ENCODE results near the gene JAG1.

Gene JAG1

DNA sequence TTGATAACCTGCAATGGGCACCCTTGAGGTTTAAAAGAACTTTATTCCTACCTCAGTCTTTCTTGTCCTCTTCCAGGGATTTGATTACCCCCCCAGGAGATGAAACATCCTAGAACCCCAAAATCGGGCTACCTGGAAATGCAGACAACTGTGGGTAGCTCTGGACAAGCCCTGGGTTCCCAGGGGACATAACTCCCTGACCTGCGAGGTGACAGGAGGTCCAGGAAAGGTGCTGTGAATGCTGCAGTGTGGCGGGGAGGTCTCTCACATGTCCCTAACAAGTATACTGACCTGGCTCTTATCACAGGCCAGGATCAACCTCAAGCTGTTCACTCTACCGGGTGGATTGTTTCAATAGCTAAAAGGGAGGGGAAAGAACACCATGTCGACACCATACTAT is 11.6 kb downstream of the JAG1 start:
- Histone ChIP-seq H3K9me3 (ENCODE audit: control insufficient read depth, low read length) (no peaks in the 10 kb centered on the region), H3K4me1 (ENCODE audit: control insufficient read depth, insufficient read depth, low read length) (peaks cover 55% of the 10 kb centered on the region), H3K4me3 (ENCODE audit: insufficient read depth, low read depth, low read length) (no peak overlapping the region), H3K27me3 (ENCODE audit: control insufficient read depth, insufficient read depth, low read length, poor library complexity, severe bottlenecking) (no peaks in the 10 kb centered on the region), H3K36me3 (ENCODE audit: control insufficient read depth, insufficient read depth, low read length) (peaks cover 67% of the 10 kb centered on the region), H3K27ac (ENCODE audit: insufficient read depth, low read depth, low read length, poor library complexity, severe bottlenecking) (no peak overlapping the region)
- 84 to 87% methylated on average over 4 to 5 of the region's 5 CpGs for WGBS, 2 experiments

DNA sequence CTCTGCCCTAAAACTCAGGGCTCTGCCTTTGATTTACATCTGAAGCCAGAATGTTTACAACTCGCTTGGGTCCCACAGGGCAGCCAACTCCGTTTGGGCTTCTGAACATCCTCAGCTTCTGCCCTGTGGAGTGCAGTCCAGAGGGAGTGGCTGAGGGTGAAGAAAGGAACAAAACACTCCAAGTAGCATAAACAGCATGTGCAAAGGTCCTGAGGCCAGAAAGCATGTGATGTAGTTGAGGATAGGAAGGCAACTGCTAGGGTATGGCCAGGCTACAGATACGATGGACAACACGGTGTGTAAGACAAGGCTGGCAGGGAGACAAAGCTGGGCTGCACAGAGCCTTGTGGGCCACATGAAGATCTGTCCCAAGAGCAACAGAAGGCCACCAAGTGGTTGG is 12.5 kb downstream of the JAG1 start:
- H3K4me1 ChIP-seq (ENCODE audit: control insufficient read depth, insufficient read depth, low read length) = peaks cover 54% of the 10 kb centered on the region
- peaks cover 68% of the 10 kb centered on the region for H3K36me3 ChIP-seq (ENCODE audit: control insufficient read depth, insufficient read depth, low read length)
- no peaks in the 10 kb centered on the region for H3K27me3 ChIP-seq (ENCODE audit: control insufficient read depth, insufficient read depth, low read length, poor library complexity, severe bottlenecking)
- H3K27ac ChIP-seq (ENCODE audit: insufficient read depth, low read depth, low read length, poor library complexity, severe bottlenecking) = no peak overlapping the region
- H3K4me3 ChIP-seq (ENCODE audit: insufficient read depth, low read depth, low read length) = no peak overlapping the region
- no peaks in the 10 kb centered on the region for H3K9me3 ChIP-seq (ENCODE audit: control insufficient read depth, low read length)
- 86 to 90% methylated on average over 4 of the region's 4 CpGs for WGBS, 2 experiments

DNA sequence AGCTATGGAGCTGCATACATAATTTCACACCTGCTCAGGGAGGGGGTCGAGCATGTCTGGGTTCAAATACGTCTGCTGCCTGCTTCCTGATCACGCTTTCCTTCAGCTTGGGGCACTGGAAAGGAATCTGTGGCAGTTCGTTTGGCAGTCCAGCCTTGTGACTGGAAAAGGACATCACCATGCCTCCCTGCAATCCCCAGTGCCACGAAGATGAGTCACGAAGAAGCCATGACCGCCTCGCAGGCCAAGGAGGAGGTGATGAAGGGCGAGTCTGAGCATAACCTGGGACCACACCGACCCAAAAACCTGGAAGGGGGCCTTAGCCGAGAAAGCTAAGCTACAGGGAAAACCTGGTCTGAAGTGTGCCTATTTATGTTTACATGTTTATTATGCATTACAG is 13.1 kb downstream of the JAG1 start:
- no peak overlapping the region for H3K27ac ChIP-seq (ENCODE audit: insufficient read depth, low read depth, low read length, poor library complexity, severe bottlenecking)
- peaks cover 54% of the 10 kb centered on the region for H3K4me1 ChIP-seq (ENCODE audit: control insufficient read depth, insufficient read depth, low read length)
- WGBS, 2 experiments = 92 to 93% methylated on average over 10 to 11 of the region's 11 CpGs
- H3K36me3 ChIP-seq (ENCODE audit: control insufficient read depth, insufficient read depth, low read length) = peaks cover 68% of the 10 kb centered on the region
- H3K4me3 ChIP-seq (ENCODE audit: insufficient read depth, low read depth, low read length) = no peak overlapping the region
- H3K27me3 ChIP-seq (ENCODE audit: control insufficient read depth, insufficient read depth, low read length, poor library complexity, severe bottlenecking) = no peaks in the 10 kb centered on the region
- no peaks in the 10 kb centered on the region for H3K9me3 ChIP-seq (ENCODE audit: control insufficient read depth, low read length)

DNA sequence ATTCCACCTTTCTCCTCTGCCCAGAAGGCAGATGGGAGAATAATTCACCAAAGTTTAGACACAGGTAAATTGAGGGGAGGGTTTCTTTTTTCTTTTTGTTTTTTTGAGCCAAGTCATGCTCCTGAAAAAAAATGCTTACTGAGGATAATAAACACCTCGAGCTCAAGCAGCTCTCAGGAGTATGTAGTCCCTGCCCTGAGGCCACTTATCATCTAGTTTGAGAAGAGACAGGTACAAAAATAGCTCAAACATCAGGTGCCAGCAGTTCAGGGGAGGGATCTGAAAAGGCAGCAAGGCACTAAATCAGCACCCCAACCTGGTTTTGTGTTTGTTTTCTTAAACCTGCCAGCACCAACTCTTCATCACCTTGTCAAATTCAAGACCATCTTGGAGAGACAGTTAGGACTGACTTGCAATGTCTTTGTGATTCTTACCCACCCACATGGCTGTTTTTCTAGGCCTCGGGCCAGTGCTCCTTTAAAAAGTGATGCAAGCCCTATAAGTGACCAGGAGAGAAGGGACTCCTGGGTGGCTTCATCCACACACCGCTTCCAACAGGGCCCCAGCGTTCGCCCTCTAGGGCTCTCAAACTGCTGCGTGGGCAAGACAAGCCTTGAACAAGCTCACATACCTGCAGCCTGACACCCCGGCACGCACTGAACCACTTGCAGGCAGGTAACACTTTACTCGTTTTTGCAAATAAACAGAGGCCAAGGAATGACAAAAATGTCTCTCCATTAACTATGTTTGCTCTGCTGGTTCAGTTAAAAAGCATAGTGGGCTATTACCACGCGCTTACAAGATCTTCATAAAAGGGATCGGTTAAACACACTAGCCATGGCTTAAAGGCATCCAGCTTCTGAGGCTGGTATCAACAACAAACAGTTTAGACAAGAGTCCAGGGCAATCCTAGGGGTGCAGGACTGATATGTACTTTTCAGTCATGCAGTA is 13.9 kb downstream of the JAG1 start:
- WGBS, 2 experiments = 81 to 83% methylated on average over 12 of the region's 12 CpGs
- H3K27me3 ChIP-seq (ENCODE audit: control insufficient read depth, insufficient read depth, low read length, poor library complexity, severe bottlenecking) = no peaks in the 10 kb centered on the region
- no peak overlapping the region for H3K27ac ChIP-seq (ENCODE audit: insufficient read depth, low read depth, low read length, poor library complexity, severe bottlenecking)
- H3K4me3 ChIP-seq (ENCODE audit: insufficient read depth, low read depth, low read length) = no peak overlapping the region
- H3K4me1 ChIP-seq (ENCODE audit: control insufficient read depth, insufficient read depth, low read length) = peaks cover 54% of the 10 kb centered on the region
- H3K36me3 ChIP-seq (ENCODE audit: control insufficient read depth, insufficient read depth, low read length) = peaks cover 69% of the 10 kb centered on the region
- no peaks in the 10 kb centered on the region for H3K9me3 ChIP-seq (ENCODE audit: control insufficient read depth, low read length)

DNA sequence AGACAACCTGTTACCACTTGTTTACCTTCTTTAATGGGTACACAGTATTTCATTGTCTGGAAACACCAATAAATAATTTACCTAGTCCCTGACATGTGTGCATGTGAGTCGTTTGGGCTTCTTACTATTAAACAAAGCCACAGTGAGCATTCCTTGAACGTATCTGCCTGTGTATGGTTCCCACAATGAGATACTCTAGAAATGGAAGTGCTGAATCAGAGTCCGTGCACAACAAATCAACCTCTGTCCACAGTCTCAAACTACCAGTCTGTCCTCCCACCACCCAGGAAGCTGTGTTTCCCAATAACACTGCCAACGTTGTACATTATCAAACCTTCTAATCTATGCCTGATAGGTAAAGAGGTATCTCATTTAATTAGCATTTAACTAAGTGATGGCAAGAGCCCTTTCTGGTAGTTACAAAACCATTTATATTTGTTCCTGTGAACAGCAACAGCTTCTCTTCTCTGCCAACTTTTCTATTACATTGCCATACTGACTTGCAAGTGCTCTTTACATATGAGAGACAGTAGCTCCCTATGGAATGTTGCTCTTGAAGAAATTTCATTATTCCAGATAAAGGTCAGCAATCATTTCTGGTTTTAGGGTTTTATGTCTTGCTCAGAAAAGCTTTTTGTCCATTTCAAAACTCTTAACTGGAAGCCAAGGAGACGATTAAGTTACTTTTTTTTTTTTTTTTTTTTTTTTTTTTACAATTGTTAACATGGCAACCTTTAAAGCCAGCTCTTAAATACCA is 14.7 kb downstream of the JAG1 start:
- Histone ChIP-seq H3K4me1 (ENCODE audit: control insufficient read depth, insufficient read depth, low read length) (peaks cover 54% of the 10 kb centered on the region), H3K4me3 (ENCODE audit: insufficient read depth, low read depth, low read length) (no peak overlapping the region), H3K36me3 (ENCODE audit: control insufficient read depth, insufficient read depth, low read length) (peaks cover 78% of the 10 kb centered on the region), H3K27me3 (ENCODE audit: control insufficient read depth, insufficient read depth, low read length, poor library complexity, severe bottlenecking) (no peaks in the 10 kb centered on the region), H3K27ac (ENCODE audit: insufficient read depth, low read depth, low read length, poor library complexity, severe bottlenecking) (no peak overlapping the region), H3K9me3 (ENCODE audit: control insufficient read depth, low read length) (no peaks in the 10 kb centered on the region)
- 97 to 98% methylated on average over 3 to 5 of the region's 5 CpGs for WGBS, 2 experiments

DNA sequence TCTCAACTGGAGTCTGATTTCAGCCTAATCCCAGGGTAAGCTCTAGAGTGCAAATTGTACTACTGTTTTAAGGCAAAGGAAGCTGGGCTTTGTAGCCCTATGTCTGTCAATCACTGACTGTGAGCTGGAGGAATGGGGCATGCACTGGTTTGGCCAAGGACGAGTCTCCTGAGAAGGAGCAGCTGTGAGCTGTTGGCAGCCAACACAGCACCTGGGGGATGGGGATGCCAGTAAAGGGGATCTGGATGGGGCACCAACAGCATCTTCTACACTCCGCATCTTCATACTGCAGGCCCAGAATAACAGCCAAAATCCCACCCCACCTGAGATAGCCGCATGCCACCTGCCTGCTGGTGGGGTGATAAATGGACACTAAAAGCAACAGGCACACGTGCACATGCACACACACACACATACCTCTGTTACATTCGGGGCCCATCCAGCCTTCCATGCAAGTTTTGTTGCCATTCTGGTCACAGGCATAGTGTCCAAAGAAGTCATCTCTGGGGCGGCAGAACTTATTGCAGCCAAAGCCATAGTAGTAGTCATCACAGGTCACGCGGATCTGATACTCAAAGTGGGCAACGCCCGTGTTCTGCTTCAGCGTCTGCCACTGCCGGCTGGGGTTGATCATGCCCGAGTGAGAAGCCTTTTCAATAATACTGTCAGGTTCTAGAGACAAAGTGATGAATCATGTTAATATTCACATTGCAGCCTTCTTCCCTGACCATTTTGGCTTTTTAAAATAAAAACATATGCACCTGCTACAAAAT is 15.6 kb downstream of the JAG1 start:
- no peak overlapping the region for H3K4me3 ChIP-seq (ENCODE audit: insufficient read depth, low read depth, low read length)
- WGBS, 2 experiments = 92 to 95% methylated on average over 13 of the region's 13 CpGs
- peaks cover 69% of the 10 kb centered on the region for H3K36me3 ChIP-seq (ENCODE audit: control insufficient read depth, insufficient read depth, low read length)
- H3K4me1 ChIP-seq (ENCODE audit: control insufficient read depth, insufficient read depth, low read length) = peaks cover 58% of the 10 kb centered on the region
- H3K27ac ChIP-seq (ENCODE audit: insufficient read depth, low read depth, low read length, poor library complexity, severe bottlenecking) = no peak overlapping the region
- no peaks in the 10 kb centered on the region for H3K27me3 ChIP-seq (ENCODE audit: control insufficient read depth, insufficient read depth, low read length, poor library complexity, severe bottlenecking)
- no peaks in the 10 kb centered on the region for H3K9me3 ChIP-seq (ENCODE audit: control insufficient read depth, low read length)

DNA sequence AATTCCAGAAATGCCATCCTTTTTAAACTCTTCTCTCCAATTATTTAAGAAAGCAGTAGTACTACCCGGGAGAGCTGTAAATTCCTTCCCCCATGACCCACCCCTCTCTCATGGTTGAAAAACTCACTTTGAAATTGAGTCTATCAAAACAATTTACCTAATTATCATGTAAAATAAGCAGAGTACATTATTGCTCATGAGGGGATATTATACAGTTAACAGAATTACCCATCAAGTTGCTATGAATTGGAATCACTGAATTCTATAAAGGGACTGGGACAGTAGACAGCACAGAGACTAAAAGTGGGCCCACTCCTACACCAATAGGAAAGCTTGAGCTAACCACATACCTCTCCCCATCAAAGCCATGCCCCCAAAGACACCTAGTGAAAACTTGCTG is 16.3 kb downstream of the JAG1 start:
- no peak overlapping the region for H3K4me3 ChIP-seq (ENCODE audit: insufficient read depth, low read depth, low read length)
- H3K36me3 ChIP-seq (ENCODE audit: control insufficient read depth, insufficient read depth, low read length) = peaks cover 61% of the 10 kb centered on the region
- H3K4me1 ChIP-seq (ENCODE audit: control insufficient read depth, insufficient read depth, low read length) = peaks cover 66% of the 10 kb centered on the region
- no peak overlapping the region for H3K27ac ChIP-seq (ENCODE audit: insufficient read depth, low read depth, low read length, poor library complexity, severe bottlenecking)
- no peaks in the 10 kb centered on the region for H3K27me3 ChIP-seq (ENCODE audit: control insufficient read depth, insufficient read depth, low read length, poor library complexity, severe bottlenecking)
- 84 to 87% methylated on average over 1 of the region's 1 CpG for WGBS, 2 experiments
- H3K9me3 ChIP-seq (ENCODE audit: control insufficient read depth, low read length) = no peaks in the 10 kb centered on the region

DNA sequence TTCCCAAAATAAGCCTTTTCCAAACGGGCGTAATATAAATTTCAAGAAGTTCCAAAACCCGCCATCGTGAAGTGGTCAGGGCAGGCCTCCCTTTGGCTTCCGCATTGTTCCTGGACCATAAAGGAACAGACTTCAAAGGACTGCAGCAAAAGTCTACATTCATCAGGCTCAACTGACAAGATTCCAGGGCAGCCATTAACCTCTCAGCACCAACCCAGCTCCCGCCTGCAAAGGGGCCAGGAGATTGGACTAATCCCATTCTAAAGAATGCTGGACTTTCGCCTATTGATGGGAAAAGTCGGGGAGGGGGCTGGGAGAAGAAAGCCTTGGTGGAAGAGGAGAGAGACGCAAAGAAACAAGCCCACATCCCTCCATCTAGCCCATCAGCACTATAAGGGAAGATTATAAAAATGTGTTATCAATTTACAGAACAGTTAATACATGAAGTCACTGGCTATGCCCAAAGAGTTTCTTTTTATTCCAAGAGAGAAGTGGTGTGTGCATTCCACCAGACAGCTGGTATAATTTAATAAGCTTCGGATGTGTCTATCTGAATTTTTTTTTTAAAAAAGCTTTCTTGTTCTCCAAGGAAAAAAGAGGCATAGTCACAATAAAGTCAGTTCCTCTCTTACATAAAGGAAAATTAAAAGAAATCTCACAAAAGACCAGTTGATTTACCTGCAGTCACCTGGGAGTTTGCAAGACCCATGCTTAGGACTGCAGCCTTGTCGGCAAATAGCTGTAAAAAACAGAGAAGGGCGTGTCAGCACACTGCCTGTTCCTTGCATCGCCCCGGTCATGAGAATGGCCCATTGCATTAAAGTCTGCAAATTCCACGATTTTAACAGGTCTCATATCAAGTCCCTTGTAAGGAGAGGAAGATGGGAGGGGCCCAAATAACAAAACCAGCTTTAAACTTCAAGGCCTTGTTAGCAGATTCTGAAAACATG is 17.8 kb downstream of the JAG1 start:
- H3K4me1 ChIP-seq (ENCODE audit: control insufficient read depth, insufficient read depth, low read length) = peaks cover 80% of the 10 kb centered on the region
- 64 to 73% methylated on average over 12 to 14 of the region's 15 CpGs for WGBS, 2 experiments
- H3K36me3 ChIP-seq (ENCODE audit: control insufficient read depth, insufficient read depth, low read length) = peaks cover 57% of the 10 kb centered on the region
- no peaks in the 10 kb centered on the region for H3K9me3 ChIP-seq (ENCODE audit: control insufficient read depth, low read length)
- peak overlapping the region; percentile 16 for H3K4me3 ChIP-seq (ENCODE audit: insufficient read depth, low read depth, low read length)
- H3K27me3 ChIP-seq (ENCODE audit: control insufficient read depth, insufficient read depth, low read length, poor library complexity, severe bottlenecking) = no peaks in the 10 kb centered on the region
- H3K27ac ChIP-seq (ENCODE audit: insufficient read depth, low read depth, low read length, poor library complexity, severe bottlenecking) = peak overlapping the region; percentile 50

DNA sequence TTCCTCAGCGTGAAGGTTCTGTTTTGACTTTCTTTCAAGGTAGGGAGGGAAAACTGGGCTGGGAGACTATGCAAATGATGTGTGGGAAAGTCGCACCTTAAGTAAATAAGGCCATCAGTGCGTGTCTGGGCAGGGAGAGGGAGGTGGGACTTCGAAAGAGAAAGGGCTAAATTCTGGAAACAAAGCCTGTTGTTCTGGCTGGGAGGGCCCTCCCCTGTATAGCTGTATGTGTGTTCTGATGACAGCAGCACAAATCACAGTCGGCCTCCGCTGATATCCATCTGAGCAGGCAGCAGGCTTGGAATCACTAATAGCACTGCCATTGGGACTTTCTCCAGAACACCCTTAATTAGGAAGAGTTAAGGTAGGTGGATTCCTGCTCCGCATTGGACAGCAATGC is 19.2 kb downstream of the JAG1 start:
- peak overlapping the region; percentile 9 for H3K4me3 ChIP-seq (ENCODE audit: insufficient read depth, low read depth, low read length)
- H3K36me3 ChIP-seq (ENCODE audit: control insufficient read depth, insufficient read depth, low read length) = peaks cover 49% of the 10 kb centered on the region
- H3K27me3 ChIP-seq (ENCODE audit: control insufficient read depth, insufficient read depth, low read length, poor library complexity, severe bottlenecking) = no peaks in the 10 kb centered on the region
- no peak overlapping the region for H3K27ac ChIP-seq (ENCODE audit: insufficient read depth, low read depth, low read length, poor library complexity, severe bottlenecking)
- H3K4me1 ChIP-seq (ENCODE audit: control insufficient read depth, insufficient read depth, low read length) = peaks cover 87% of the 10 kb centered on the region
- WGBS, 2 experiments = 46 to 55% methylated on average over 7 of the region's 7 CpGs
- no peaks in the 10 kb centered on the region for H3K9me3 ChIP-seq (ENCODE audit: control insufficient read depth, low read length)

Data from ectodermal cell (in vitro differentiated cells).